Stimulated activated memory B cell treated with anti-CD40 and anti-IgM and Interleukin-4, amounts not matched to agents 10 μg/mL and 1 μg/mL and 100 μg/mL, for 72 hours (primary cell): ENCODE data around the gene RERE.
A peak's percentile ranks its signal among the peaks of the same experiment; 100 is the strongest.

Experiments used
- ATAC-seq: fragments of 150-1000 bp; cut with Tn5 transposase; 2 replicates; pipeline ENCODE4 v1.10.0; 2021
- H3K27ac Mint-ChIP-seq: one replicate; pipeline ENCODE4 v1.8.0; 2022; ENCODE audit warnings: mild to moderate bottlenecking, mixed read lengths
- H3K27me3 Mint-ChIP-seq: one replicate; pipeline ENCODE4 v1.8.0; 2022; ENCODE audit warnings: mixed read lengths
- H3K36me3 Mint-ChIP-seq: one replicate; pipeline ENCODE4 v1.8.0; 2022; ENCODE audit warnings: mixed read lengths
- H3K4me1 Mint-ChIP-seq: one replicate; pipeline ENCODE4 v1.8.0; 2022; ENCODE audit warnings: mixed read lengths
- H3K4me3 Mint-ChIP-seq: one replicate; pipeline ENCODE4 v1.8.0; 2022; ENCODE audit warnings: mild to moderate bottlenecking, moderate library complexity, mixed read lengths
- H3K9me3 Mint-ChIP-seq: one replicate; pipeline ENCODE4 v1.8.0; 2022; ENCODE audit warnings: mixed read lengths

The RERE gene

GRCh38 chr1:8338526-8339202, 478.8 kb downstream of the RERE start:
- H3K4me3 Mint-ChIP-seq = no peak overlapping the region
- no peaks in the 10 kb centered on the region for H3K27me3 Mint-ChIP-seq
- H3K9me3 Mint-ChIP-seq = peaks cover 3% of the 10 kb centered on the region
- no peak for ATAC-seq
- no peak overlapping the region for H3K27ac Mint-ChIP-seq
- no peaks in the 10 kb centered on the region for H3K36me3 Mint-ChIP-seq
- no peaks in the 10 kb centered on the region for H3K4me1 Mint-ChIP-seq

DNA sequence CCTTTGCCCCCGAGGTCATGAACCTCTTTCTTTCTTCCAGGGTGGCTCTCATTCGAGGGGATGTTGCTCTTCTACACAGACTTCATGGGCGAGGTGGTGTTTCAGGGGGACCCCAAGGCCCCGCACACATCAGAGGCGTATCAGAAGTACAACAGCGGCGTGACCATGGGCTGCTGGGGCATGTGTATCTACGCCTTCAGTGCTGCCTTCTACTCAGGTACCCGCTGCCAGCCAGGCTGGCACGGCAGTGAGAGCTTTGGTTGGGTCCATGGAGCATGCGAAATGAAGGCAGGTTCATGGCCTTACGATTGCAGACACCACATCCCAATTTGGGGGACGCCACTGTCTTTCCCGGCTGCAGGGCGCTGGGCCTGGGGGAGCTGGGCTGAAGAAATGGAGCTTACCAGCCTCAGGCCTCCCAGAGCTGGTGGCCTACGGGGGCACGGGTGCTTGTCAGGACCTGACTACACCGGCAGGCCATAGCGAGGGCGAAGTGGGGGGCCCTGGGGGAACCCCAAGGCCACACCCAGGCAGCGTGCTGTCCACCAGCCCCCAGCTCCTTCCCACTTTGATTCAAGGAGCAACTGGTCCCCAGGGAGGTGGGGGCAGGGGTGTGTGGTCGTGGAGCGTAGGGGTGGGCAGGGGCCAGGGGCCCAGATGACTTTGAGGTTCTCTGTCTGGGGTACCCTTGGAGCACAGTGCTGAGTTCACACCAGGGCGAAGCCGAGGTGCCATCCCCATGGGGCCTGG, 479.5 kb downstream of the RERE start:
- peaks cover 3% of the 10 kb centered on the region for H3K9me3 Mint-ChIP-seq
- ATAC-seq = peak; percentile 28
- H3K27me3 Mint-ChIP-seq = no peaks in the 10 kb centered on the region
- H3K36me3 Mint-ChIP-seq = no peaks in the 10 kb centered on the region
- no peak overlapping the region for H3K27ac Mint-ChIP-seq
- H3K4me1 Mint-ChIP-seq = no peaks in the 10 kb centered on the region
- no peak overlapping the region for H3K4me3 Mint-ChIP-seq

DNA sequence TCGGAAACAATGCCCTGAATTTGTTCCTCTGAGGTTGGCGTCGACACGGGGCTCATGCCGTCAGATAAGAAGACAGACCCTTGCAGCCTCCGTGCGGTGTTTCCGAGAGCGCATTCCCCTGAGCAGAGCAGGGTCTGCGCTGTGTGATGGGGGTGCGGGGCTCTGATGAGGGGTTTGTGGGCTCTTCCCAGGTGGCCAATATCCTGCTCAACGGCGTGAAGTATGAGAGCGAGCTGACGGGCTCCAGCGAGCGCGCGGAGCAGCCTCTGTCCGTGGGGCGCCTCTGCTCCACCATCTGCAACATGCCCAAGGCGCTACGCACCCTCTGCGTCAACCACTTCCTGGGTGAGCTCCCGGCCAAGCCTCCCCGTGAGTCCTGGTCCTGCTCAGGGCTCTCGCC, 482.2 kb downstream of the RERE start:
- peaks cover 3% of the 10 kb centered on the region for H3K9me3 Mint-ChIP-seq

DNA sequence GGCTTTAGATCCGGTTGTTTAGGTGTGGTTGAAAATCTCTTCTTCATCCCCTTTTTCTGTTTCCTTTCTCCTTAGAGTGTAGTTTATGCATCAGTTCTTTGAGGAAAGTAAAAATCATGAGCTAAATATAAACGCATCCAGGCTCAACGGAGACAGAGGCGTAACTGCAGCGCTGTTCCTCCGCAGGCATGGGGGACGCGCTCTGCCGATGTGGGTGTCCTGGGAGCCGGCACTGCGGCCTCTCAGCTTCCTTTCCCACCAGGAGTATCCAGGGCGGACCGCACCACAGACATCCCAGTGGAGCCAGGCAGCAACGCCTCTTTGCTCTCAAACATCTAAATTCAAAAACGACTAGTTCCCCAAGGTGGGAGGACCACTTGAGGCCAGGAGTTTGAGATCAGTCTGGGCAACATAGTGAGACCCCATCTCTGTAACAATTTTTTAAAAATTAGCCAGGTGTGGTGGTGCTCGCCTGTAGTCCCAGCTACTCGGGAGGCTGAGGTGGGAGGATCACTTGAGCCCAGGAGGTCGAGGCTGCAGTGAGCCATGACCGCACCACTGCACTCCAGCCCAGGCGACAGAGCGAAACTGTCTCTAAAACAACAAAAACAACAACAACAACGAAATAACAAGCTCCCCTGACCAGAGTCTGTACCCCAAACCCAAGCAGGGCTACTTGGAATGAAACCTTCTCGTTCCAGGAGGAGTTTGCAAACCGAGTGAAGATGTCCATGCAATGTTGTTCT, 483.2 kb downstream of the RERE start:
- no peaks in the 10 kb centered on the region for H3K36me3 Mint-ChIP-seq
- H3K27me3 Mint-ChIP-seq = no peaks in the 10 kb centered on the region
- no peak overlapping the region for H3K27ac Mint-ChIP-seq
- ATAC-seq = no peak
- H3K9me3 Mint-ChIP-seq = peaks cover 3% of the 10 kb centered on the region
- H3K4me1 Mint-ChIP-seq = no peaks in the 10 kb centered on the region
- H3K4me3 Mint-ChIP-seq = no peak overlapping the region

More for the DNA sequence above, 482.2 kb downstream of the RERE start:
- H3K4me3 Mint-ChIP-seq = no peak overlapping the region
- H3K36me3 Mint-ChIP-seq = no peaks in the 10 kb centered on the region
- H3K27ac Mint-ChIP-seq = no peak overlapping the region
- H3K27me3 Mint-ChIP-seq = no peaks in the 10 kb centered on the region
- ATAC-seq = no peak
- H3K4me1 Mint-ChIP-seq = no peaks in the 10 kb centered on the region

DNA sequence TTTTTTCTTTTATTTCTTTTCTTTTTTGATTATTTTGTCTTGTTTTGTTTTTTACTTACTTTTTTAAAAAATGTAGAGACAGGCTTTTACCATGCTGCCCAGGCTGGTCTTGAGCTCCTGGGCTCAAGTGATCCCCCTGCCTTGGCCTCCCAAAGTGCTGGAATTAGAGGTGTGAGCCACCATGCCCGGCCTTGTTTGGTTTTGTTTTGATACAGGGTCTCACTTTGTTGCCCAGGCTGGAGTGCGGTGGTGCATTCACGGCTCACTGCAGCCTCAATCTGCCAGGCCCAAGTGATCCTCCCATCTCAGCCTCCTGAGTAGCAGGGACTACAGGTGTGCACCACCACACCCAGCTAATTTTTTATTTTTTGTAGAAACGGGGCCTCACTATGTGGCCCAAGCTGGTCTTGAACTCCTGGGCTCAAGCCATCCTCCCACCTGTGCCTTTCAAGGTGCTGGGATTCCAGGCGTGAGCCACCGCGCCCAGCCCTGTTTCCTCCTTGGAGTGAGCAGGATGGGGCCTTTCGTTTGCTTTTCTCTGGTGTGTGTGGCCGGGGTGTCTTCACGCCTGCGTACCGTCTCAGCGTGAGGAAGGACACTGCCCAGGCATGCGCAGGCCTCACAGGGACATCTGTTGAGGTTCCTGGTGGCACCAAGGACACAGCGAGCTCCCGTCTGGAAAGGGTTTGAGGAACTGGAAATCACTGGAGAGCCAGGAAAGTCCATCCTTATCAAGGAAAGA, 484.0 kb downstream of the RERE start:
- Mint-ChIP-seq H3K9me3 (peaks cover 3% of the 10 kb centered on the region), H3K27ac (no peak overlapping the region), H3K36me3 (no peaks in the 10 kb centered on the region), H3K4me1 (no peaks in the 10 kb centered on the region), H3K4me3 (no peak overlapping the region), H3K27me3 (no peaks in the 10 kb centered on the region)
- no peak for ATAC-seq

- no peak overlapping the region for H3K27ac Mint-ChIP-seq
- H3K4me1 Mint-ChIP-seq = no peaks in the 10 kb centered on the region
- ATAC-seq = no peak
- H3K36me3 Mint-ChIP-seq = no peaks in the 10 kb centered on the region
- peaks cover 3% of the 10 kb centered on the region for H3K9me3 Mint-ChIP-seq
- H3K27me3 Mint-ChIP-seq = no peaks in the 10 kb centered on the region
- H3K4me3 Mint-ChIP-seq = no peak overlapping the region
Observed at GRCh38 chr1:8332806-8333205, 484.6 kb downstream of the RERE start.

- peak; percentile 13 for ATAC-seq
- no peaks in the 10 kb centered on the region for H3K36me3 Mint-ChIP-seq
- H3K4me3 Mint-ChIP-seq = no peak overlapping the region
- no peak overlapping the region for H3K27ac Mint-ChIP-seq
- no peaks in the 10 kb centered on the region for H3K9me3 Mint-ChIP-seq
- no peaks in the 10 kb centered on the region for H3K27me3 Mint-ChIP-seq
- no peaks in the 10 kb centered on the region for H3K4me1 Mint-ChIP-seq
Observed at GRCh38 chr1:8330271-8331125, 486.9 kb downstream of the RERE start.

DNA sequence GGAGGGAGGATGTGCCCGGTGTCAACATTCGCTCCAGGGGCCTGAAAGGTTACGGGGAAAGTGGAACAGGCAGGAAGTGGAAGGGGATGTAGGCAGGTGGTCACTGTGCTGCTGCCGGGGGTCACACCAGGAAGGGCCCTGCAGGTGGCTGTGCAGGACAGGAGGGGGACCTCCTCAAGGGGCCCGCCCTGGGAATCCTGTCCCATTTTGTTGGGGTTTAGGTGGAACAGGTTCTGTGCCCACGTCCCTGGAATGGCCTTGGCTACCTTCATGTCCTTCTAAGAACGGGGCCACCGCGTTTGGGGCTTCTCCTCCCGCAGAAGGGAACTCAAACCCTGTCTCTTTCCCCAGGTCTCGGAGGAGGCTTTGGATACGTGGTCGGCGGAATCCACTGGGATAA, 487.6 kb downstream of the RERE start:
- peak; percentile 4 for ATAC-seq
- Mint-ChIP-seq H3K27me3 (no peaks in the 10 kb centered on the region), H3K36me3 (no peaks in the 10 kb centered on the region), H3K27ac (no peak overlapping the region), H3K4me3 (no peak overlapping the region), H3K4me1 (no peaks in the 10 kb centered on the region), H3K9me3 (no peaks in the 10 kb centered on the region)

GRCh38 chr1:8329439-8329838, 488.0 kb downstream of the RERE start:
- H3K4me1 Mint-ChIP-seq = no peaks in the 10 kb centered on the region
- H3K27ac Mint-ChIP-seq = no peak overlapping the region
- no peaks in the 10 kb centered on the region for H3K36me3 Mint-ChIP-seq
- H3K4me3 Mint-ChIP-seq = no peak overlapping the region
- ATAC-seq = peak; percentile 28
- H3K27me3 Mint-ChIP-seq = no peaks in the 10 kb centered on the region
- no peaks in the 10 kb centered on the region for H3K9me3 Mint-ChIP-seq

DNA sequence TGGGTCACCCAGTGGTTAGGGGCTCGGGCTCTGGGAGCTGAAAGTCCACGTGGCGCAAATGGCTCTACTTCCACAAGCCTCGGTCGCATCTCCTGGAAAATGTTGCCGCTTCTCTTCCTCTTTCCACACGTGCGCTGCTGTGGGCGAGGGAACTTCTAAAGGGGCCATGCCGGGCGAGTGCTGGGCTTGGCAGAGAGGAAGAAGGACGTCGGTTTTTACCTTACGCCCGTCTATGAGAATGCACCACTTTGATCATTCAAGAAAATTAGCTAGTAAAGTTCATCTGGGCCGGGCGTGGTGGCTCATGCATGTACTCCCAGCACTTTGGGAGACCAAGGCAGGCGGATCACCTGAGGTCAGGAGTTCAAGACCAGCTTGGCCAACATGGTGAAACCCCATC, 489.2 kb downstream of the RERE start:
- Mint-ChIP-seq H3K4me1 (no peaks in the 10 kb centered on the region), H3K36me3 (no peaks in the 10 kb centered on the region), H3K27me3 (no peaks in the 10 kb centered on the region), H3K9me3 (no peaks in the 10 kb centered on the region), H3K27ac (no peak overlapping the region), H3K4me3 (no peak overlapping the region)
- no peak for ATAC-seq

GRCh38 chr1:8326265-8326664, 491.2 kb downstream of the RERE start:
- ATAC-seq = no peak
- Mint-ChIP-seq H3K4me1 (no peaks in the 10 kb centered on the region), H3K36me3 (no peaks in the 10 kb centered on the region), H3K9me3 (peaks cover 5% of the 10 kb centered on the region), H3K27ac (no peak overlapping the region), H3K27me3 (no peaks in the 10 kb centered on the region), H3K4me3 (no peak overlapping the region)

DNA sequence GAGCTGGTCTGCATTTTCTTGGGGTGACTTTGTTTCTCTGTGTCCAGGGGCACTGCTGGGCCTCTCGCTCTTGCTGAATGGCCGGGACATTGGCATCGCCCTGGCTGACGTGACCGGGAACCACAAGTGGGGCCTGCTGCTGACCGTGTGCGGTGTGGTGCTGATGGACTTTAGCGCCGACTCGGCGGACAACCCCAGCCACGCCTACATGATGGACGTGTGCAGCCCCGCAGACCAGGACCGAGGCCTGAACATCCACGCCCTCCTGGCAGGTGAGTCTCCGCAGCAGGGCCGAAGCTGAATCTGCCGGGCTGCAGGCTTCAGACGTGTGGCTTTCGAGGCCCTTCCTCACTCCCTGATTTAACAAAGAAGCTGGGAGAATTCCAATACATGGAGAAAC, 491.7 kb downstream of the RERE start:
- H3K27me3 Mint-ChIP-seq = no peaks in the 10 kb centered on the region
- H3K27ac Mint-ChIP-seq = no peak overlapping the region
- H3K4me1 Mint-ChIP-seq = no peaks in the 10 kb centered on the region
- no peaks in the 10 kb centered on the region for H3K36me3 Mint-ChIP-seq
- H3K9me3 Mint-ChIP-seq = peaks cover 5% of the 10 kb centered on the region
- no peak for ATAC-seq
- H3K4me3 Mint-ChIP-seq = no peak overlapping the region

DNA sequence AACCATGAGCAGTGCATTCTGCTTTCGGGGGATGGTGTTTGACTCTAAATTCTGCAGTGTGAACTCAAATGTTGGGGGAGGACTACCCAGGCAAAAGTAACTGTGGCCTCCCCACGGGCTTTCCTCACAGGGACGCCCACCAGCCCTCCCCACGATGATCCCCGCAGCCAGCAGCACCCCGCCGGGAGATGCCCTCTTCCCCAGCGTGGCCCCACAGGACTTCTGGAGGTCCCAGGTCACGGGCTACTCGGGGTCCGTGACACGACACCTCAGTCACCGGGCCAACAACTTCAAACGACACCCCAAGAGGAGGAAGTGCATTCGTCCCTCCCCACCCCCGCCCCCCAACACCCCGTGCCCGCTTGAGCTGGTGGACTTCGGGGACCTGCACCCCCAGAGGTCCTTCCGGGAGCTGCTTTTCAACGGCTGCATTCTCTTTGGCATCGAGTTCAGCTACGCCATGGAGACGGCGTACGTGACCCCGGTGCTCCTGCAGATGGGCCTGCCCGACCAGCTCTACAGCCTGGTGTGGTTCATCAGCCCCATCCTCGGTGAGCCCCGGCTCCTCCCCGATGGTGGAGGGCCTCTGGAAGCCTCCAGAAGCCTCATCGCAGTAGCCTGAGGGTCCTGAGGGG, 493.1 kb downstream of the RERE start:
- Mint-ChIP-seq H3K27ac (no peak overlapping the region), H3K4me1 (no peaks in the 10 kb centered on the region), H3K9me3 (peaks cover 5% of the 10 kb centered on the region), H3K36me3 (no peaks in the 10 kb centered on the region), H3K27me3 (no peaks in the 10 kb centered on the region), H3K4me3 (no peak overlapping the region)
- peak; percentile 22 for ATAC-seq

DNA sequence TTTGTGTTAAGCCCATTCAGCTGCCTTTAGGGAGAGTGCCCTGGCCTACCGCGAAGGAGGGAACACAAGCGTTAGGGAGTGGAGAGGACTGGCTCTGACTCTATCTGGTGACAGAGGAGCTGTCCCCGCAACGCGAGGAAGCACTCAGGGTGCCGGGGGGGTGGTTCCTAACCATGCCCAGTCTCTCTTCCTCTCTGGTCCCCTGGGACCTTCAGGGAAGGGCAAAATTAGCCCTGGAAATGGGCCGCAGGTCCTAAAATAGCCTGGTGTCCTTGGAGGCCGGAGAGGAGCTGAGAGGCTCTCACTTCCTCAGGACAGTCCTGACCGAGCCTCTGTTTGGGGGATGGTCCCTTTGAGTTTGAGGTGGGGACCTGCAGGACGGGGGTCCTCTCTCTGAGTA, 493.7 kb downstream of the RERE start:
- Mint-ChIP-seq H3K36me3 (no peaks in the 10 kb centered on the region), H3K9me3 (peaks cover 5% of the 10 kb centered on the region), H3K27me3 (peaks cover 3% of the 10 kb centered on the region), H3K4me3 (no peak overlapping the region), H3K27ac (no peak overlapping the region), H3K4me1 (peaks cover 2% of the 10 kb centered on the region)
- ATAC-seq = peak; percentile 51
